ENCODE results near the gene GOLGA6L7.
"Not testable (repeated sequence)": the region's sequence is repeated elsewhere in the genome, so short reads cannot be mapped to it uniquely, and the experiment has no call there.

- TF ChIP-seq CTCF, EP300, POLR2A (IDR thresholded peaks at IDR 0.05): not testable (repeated sequence)
Observed at GRCh38 chr15:28814059-28814458, 34.4 kb downstream of the GOLGA6L7 start.

Measured in ovary (tissue), 3 donors.